ENCODE data around the gene CFTR. TPM values are rescaled to one million over a fixed set of nuclear protein-coding genes. Genes with fewer than 3 reads are reported as not detected.

Gene CFTR
- total and polyA plus RNA-seq, 2 of the 8 experiments (the other 6 are each of a cell fraction or from before 2014, with no cell fraction given) = 1.2 to 1.6 TPM

GRCh38 chr7:117654780-117655179 is 175.0 kb downstream of the CFTR start:
- DNase-seq (ENCODE audit: low read depth in 1 of 2, low spot score in 2 of 2) (no peak), FAIRE-seq (no peak)
- CTCF ChIA-PET (ENCODE audit: partially characterized antibody) = interaction anchor here (1.2 to 2.9 kb wide), 4 partner anchors 8 to 16 kb away, joined by 3 to 12 read pairs (median 4); no protein-coding TSS in a partner anchor

More at GRCh38 chr7:117654780-117655179, 175.0 kb downstream of the CFTR start:
- Histone ChIP-seq H2AFZ (ENCODE audit: low read length) (no peak overlapping the region), H3K9ac (replicated peaks in 1 of 4; ENCODE audit: extremely low read depth in 1 of 4, low read depth in 3 of 4, low read length in 3 of 4) (no peak overlapping the region), H4K5ac (ENCODE audit: insufficient read length, low read depth, low read length) (no peak overlapping the region), H2BK120ac (replicated peaks; ENCODE audit: low read depth, low read length) (no peak overlapping the region), H3K4me3 (ENCODE audit: extremely low read depth in 1 of 4, insufficient read depth in 2 of 4, low read depth in 3 of 4, low read length in 4 of 4) (no peak overlapping the region), H2AK5ac (ENCODE audit: low read depth, low read length) (no peak overlapping the region), H3K9me3 (ENCODE audit: insufficient read depth in 2 of 2, low read depth in 1 of 2, low read length in 1 of 2) (no peaks in the 10 kb centered on the region), H2BK5ac (ENCODE audit: low read depth, low read length) (no peak overlapping the region), H2BK15ac (ENCODE audit: low read length) (no peak overlapping the region), H3K27me3 (replicated peaks in 1 of 4; ENCODE audit: control insufficient read depth in 3 of 4, extremely low read depth in 1 of 4, insufficient read depth in 3 of 4, low read length in 3 of 4) (no peaks in the 10 kb centered on the region), H4K91ac (replicated peaks; ENCODE audit: insufficient read length, low read length) (no peak overlapping the region), H3K14ac (ENCODE audit: insufficient read length) (no peak overlapping the region), H3K18ac (ENCODE audit: extremely low read depth, low read length) (no peak overlapping the region), H3K36me3 (ENCODE audit: control insufficient read depth in 2 of 4, insufficient read depth in 4 of 4, low read length in 3 of 4) (no peaks in the 10 kb centered on the region), H3K27ac (ENCODE audit: low read depth, low read length) (no peak overlapping the region), H3K79me1 (ENCODE audit: low read depth, low read length) (no peaks in the 10 kb centered on the region), H2BK12ac (ENCODE audit: low read depth, low read length) (no peak overlapping the region), H3K4ac (replicated peaks; ENCODE audit: insufficient read length, low read depth, low read length) (no peak overlapping the region), H2BK20ac (ENCODE audit: low read length) (no peak overlapping the region), H3K4me1 (replicated peaks in 1 of 4; ENCODE audit: control insufficient read depth in 3 of 4, insufficient read depth in 4 of 4, low read length in 3 of 4) (peaks cover 4 to 5% (median 5%) of the 10 kb centered on the region in 4 experiments; a peak in 4 of 7 replicates), H3K23ac (ENCODE audit: insufficient read length) (no peak overlapping the region), H3K79me2 (ENCODE audit: control insufficient read depth in 1 of 2, insufficient read depth in 2 of 2, low read length in 2 of 2) (no peaks in the 10 kb centered on the region), H3K56ac (replicated peaks; ENCODE audit: insufficient read length, low read depth, low read length) (no peak overlapping the region), H3K4me2 (ENCODE audit: insufficient read depth in 1 of 2, low read depth in 2 of 2, low read length in 2 of 2) (no peak overlapping the region), H3K23me2 (ENCODE audit: low read depth, low read length) (no peaks in the 10 kb centered on the region), H4K20me1 (replicated peaks in 1 of 2; ENCODE audit: control insufficient read depth in 1 of 2, insufficient read depth in 2 of 2, low read length in 2 of 2) (no peaks in the 10 kb centered on the region), H4K8ac (ENCODE audit: extremely low read depth, insufficient read depth, low read length) (no peak overlapping the region)
- WGBS, 2 experiments (ENCODE audit: extremely low coverage in 1 of 2, insufficient coverage in 1 of 2, insufficient read length in 1 of 2, insufficient replicate concordance in 2 of 2, low coverage in 1 of 2, low lambda C conversion rate in 2 of 2, missing lambda C conversion rate in 1 of 2) = 92% methylated on average over 1 of the region's 1 CpG; no CpG with 5 or more reads in 1 of the 2 experiments
- POLR2A ChIA-PET (ENCODE audit: partially characterized antibody) = no interaction called here
- TF ChIP-seq CHD1 (IDR thresholded peaks at IDR 0.05; ENCODE audit: low read depth, low read length) = no peak
- no peak for TF ChIP-seq GABPA (IDR thresholded peaks at IDR 0.05; ENCODE audit: borderline replicate concordance, insufficient read depth, low read length)
- TF ChIP-seq CBX5 (IDR thresholded peaks at IDR 0.05; ENCODE audit: low read depth, low read length) = no peak
- no peak for TF ChIP-seq SUZ12 (IDR thresholded peaks at IDR 0.05; ENCODE audit: low read length)
- TF ChIP-seq ATF3 (IDR thresholded peaks at IDR 0.05; ENCODE audit: insufficient read depth, low read depth, low read length) = no peak
- TF ChIP-seq EP300 (IDR thresholded peaks at IDR 0.05; ENCODE audit: borderline replicate concordance in 1 of 2, low read depth in 2 of 2, low read length in 2 of 2) = no peak
- no peak for TF ChIP-seq SRF (IDR thresholded peaks at IDR 0.05; ENCODE audit: low read depth, low read length)
